GM12891 (cell line): ENCODE measurements around the gene DLGAP1.
"Not testable (repeated sequence)": the region's sequence is repeated elsewhere in the genome, so short reads cannot be mapped to it uniquely, and the experiment has no call there.

Source experiments
- DNase-seq: peaks from one replicate; pipeline ENCODE4 v3.0.0; 2011; ENCODE audit warnings: low spot score; ENCODE audit not compliant: insufficient read length
- FAIRE-seq: peaks from 2 replicates; lab custom pipeline; 2011; peaks lifted over from hg19 to GRCh38; lab: Jason Lieb, UNC
- PAX5 ChIP-seq: IDR thresholded peaks from 2 replicates; pipeline ENCODE4 v1.6.1; 2011; ENCODE audit warnings: low read length, moderate library complexity, mild to moderate bottlenecking; ENCODE audit not compliant: insufficient read depth, severe bottlenecking
- POLR2A ChIP-seq: IDR thresholded peaks from 2 replicates; pipeline ENCODE4 v1.6.1; 2011; ENCODE audit warnings: low read depth, low read length, control low read depth
- POLR2AphosphoS5 ChIP-seq: IDR thresholded peaks from 2 replicates; pipeline ENCODE4 v1.6.1; 2011; ENCODE audit warnings: low read depth, low read length, control low read depth
- POU2F2 ChIP-seq: IDR thresholded peaks from 2 replicates; pipeline ENCODE4 v1.6.1; 2011; ENCODE audit warnings: low read depth, mild to moderate bottlenecking, control low read depth, low read length, moderate library complexity
- SPI1 ChIP-seq: IDR thresholded peaks from 2 replicates; pipeline ENCODE4 v1.6.1; 2011; ENCODE audit warnings: low read depth, low read length, control low read depth
- TAF1 ChIP-seq: IDR thresholded peaks from 2 replicates; pipeline ENCODE4 v1.6.1; 2011; ENCODE audit warnings: low read depth, low read length, control low read depth

DLGAP1 gene

DNA sequence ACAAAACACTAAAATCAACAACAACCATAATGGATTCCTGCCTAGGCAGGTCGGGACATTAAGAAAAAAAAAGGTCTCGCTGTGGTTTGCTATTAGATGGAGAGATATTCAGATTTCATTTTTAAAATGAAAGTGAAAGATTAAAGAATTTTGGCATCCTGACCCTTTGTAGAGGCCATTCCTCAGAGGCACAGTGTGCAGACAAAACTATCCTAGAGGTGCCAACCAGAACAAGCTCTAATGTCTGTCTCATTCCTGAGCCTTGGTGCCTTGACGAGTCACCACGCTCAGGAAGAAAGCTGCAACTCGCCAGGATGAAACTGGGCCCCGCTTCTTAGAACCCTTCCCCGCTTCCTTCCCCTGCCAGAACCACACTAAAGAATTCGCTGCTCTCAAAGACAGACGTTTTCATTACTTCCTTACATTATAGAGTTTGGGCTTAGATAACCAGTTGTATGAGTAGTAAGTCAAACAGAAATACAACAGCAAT is 849.1 kb downstream of the DLGAP1 start:
- FAIRE-seq (no peak), DNase-seq (no peak)
- TF ChIP-seq POLR2A (no peak), PAX5 (no peak), TAF1 (no peak)

DNA sequence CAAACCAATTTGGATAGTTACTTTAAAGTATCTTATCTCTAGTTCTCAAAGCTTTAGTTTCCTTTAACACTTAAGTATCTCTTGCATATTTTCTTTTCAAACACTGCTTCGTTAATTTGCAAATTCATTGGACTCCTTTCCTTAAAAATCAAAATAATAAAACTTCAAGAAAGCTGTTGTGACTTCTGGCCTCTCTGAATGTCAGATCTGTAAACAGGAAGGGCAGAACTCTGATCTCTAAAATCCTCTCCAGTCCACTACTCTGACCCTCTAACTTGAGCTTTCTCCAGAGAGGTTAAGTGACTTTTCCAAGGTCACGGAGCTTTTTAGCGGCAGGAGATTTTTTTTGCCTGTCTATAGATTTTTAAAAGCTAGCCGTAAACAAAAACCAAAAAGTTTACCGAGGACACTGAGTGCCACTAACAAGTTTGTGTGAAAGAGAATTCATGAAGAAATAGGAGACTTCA is 849.6 kb downstream of the DLGAP1 start:
- no peak for DNase-seq
- TF ChIP-seq TAF1 (no peak), POLR2AphosphoS5 (no peak), POLR2A (no peak), PAX5 (no peak), SPI1 (no peak), POU2F2 (no peak)
- no peak for FAIRE-seq

DNA sequence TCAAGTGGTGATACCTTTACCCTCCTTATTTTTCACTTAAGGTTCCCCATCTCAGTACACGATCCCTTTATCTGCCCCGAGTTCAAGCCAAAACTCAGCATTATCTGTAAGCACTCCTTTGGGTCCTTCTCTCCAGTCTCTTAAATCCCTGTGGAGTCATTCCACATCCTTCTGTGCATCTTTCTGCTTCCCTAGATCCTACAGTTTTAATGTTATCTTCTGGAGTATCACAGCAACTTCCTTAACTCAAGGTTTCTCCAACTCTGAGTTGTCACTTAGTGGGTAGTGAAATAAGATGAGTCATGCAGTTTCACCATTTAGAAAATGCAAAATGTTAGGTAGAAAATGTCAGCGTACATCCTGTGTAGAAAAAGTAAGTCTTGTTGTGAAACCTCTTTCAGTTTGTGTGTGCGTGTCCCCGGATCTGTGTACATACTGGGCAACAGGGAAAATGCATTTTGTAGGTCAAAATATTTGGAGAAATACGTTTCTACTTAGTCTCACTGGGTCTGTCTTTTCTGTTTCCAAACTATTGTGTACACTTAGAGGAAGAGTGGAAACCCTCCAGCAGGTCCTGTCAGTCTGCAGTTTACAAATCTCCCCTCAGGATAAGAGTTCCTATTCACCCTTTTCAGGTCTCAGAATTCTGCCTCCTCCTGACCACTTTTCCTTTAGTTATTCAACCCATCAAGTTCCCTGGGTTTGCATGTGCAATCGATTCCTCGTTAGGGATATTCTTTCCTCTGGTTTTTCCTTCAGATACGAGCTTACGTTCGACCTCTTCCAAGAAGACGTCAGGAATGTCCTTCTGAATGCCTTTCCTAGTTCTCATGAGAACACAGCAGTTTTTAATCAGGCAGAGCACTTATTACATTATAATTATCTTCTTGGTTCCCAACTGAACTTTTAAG is 850.4 kb downstream of the DLGAP1 start:
- DNase-seq (no peak), FAIRE-seq (peak; percentile 80)
- no peak for TF ChIP-seq PAX5
- TF ChIP-seq POLR2A: 0 out of 2 replicates have a peak, but pooled peaks have one; percentile 30
- TF ChIP-seq POLR2AphosphoS5: peak; percentile 48; the same call in 1 of the 2 replicates
- TF ChIP-seq SPI1: no peak
- TF ChIP-seq TAF1: peak; percentile 39; the same call in 1 of the 2 replicates
- no peak for TF ChIP-seq POU2F2

DNA sequence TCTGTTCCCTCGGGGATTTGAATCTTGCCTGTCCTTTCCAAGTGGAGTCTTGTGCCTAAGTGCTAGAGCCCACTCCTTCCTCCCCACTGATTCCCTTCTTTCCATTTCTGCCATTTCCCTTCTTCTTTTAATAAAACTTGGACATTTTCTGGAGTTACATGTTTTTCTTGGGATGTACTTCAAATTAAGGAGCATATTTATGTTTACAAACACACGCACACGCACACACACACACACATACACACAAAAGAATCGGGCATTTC is 850.9 kb downstream of the DLGAP1 start:
- DNase-seq (no peak), FAIRE-seq (no peak)
- TF ChIP-seq PAX5 (no peak), POLR2AphosphoS5 (no peak), TAF1 (no peak), POU2F2 (no peak)

DNA sequence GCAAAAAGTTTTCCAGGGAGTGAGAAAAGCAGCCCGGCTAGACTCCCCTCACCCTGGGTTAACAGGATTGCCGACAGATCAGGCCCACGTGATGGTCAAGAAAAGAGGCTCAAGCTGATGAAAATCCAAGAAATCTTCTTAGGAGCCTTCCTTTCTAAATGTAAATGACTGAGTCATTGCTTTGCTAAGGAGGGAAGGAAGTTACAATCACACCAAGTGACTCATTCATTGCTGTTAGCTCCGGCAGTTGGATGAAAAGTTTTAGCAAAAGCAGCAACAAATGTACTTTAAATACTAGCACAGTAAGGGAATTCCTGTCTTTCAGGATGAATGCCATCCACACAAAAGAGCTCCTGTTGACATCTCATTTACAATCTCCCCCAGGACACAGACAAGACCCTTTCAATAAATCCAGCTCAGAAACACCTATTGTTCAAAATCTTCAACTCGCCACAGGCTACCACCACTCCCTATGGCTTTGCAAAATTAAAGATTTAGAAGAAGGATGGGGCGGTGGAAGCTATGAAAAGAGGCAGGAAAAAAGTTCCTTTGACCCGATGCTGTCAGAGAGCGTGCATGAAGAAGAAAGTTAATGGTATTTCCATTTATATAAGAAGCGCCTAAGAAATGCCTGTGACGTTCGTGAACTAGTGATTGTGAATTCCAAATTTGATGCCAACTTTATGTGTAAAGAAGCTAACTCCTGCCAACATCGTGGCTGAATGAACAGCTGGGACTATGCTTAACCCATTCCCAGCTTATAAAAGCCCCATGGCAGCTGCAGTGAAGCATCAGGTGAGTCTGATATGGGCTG is 851.5 kb downstream of the DLGAP1 start:
- no peak for FAIRE-seq

DNA sequence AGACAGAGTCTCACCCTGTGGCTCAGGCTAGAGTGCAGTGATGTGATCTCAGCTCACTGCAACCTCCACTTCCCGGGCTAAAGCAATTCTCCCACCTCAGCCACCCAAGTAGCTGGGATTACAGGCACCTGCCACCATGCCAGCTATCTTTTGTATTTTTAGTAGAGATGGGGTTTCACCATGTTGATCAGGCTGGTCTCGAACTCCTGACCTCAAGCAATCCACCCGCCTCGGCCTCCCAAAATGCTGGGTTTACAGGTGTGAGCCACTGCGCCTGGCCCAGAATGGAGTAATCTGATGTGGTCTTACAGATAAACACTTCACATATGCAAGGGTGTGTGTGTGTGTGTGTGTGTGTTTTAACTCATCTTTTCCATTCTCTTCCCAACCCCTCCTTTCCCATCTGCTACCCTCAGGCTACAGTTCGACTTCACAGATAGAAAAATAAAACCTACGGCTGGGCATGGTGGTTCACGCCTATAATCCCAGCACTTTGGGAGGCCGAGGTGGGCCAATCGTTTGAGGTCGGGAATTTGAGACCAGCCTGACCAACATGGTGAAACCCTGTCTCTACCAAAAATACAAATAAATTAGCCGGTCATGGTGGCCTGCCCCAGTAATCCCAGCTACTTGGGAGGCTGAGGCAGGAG is 853.9 kb downstream of the DLGAP1 start:
- FAIRE-seq, DNase-seq: not testable (repeated sequence)

More for the DNA sequence above, 851.5 kb downstream of the DLGAP1 start:
- TF ChIP-seq SPI1 (no peak), POLR2A (no peak), TAF1 (no peak), PAX5 (no peak), POLR2AphosphoS5 (no peak), POU2F2 (no peak)
- no peak for DNase-seq

DNA sequence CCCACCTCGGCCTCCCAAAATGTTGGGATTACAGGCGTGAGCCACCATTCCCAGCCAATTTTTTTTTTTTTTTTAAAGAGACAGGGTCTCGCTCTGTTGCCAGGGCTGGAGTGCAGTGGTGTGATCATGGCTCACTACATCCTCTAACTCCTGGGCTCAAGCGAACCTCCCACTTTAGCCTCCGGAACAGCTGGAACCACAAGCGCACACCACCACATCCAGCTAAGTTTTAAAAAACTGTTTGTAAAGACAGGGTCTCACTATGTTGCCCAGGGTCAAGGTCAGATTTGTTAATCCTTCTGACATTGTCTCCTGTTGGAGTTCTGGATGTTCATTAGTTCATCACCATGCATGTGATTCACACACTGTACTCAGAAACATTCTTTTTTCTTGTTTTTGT is 855.2 kb downstream of the DLGAP1 start:
- no peak for FAIRE-seq
- DNase-seq: no peak
- TF ChIP-seq SPI1 (no peak), POLR2AphosphoS5 (no peak), TAF1 (no peak), POU2F2 (no peak), POLR2A (no peak)

DNA sequence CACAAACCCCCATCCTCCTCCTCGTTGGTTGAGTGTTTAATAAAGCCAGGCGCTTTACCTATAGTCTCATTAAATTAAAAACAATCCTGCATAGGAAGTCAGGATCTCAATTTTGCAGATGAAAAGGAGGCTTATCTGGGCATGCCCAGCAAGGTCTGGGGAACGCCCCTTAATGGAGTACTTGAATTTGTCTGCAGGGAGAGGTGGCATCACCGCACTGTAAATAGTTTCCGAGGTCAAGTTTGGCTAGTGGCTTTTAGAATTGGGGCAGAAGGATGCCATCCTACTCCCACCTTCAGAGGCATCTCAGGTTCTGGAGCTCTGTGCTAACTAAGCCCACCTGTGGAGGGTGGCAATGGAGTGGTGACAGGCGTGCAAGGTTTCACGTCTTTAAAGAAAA is 855.9 kb downstream of the DLGAP1 start:
- no peak for TF ChIP-seq POU2F2
- TF ChIP-seq POLR2AphosphoS5: no peak
- TF ChIP-seq PAX5: no peak
- TF ChIP-seq POLR2A: no peak
- no peak for TF ChIP-seq SPI1
- no peak for TF ChIP-seq TAF1
- no peak for FAIRE-seq
- no peak for DNase-seq

DNA sequence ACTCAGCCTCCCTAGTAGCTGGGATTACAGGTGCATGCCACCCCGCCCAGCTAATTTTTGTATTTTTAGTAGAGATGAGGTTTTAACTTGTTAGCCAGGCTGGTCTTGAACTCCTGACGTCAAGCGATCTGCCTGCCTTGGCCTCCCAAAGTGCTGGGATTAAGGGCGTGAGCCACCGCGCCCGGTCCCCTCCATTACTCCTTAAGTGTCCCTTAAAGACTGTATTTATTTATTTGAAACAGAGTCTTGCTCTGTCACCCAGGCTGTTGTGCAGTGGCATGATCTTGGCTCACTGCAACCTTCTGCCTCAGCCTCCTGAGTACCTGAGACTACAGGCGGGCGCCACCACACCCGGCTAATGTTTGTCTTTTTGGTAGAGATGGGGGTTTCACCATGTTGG is 856.5 kb downstream of the DLGAP1 start:
- no peak for DNase-seq
- FAIRE-seq: no peak
- TF ChIP-seq TAF1 (no peak), POLR2AphosphoS5 (no peak), PAX5 (no peak), SPI1 (no peak), POU2F2 (no peak), POLR2A (no peak)
